GM12878 (cell line): ENCODE measurements around the gene E2F2. TPM values are rescaled to one million over a fixed set of nuclear protein-coding genes. Genes with fewer than 3 reads are reported as not detected.

Experiments
- ATF2 ChIP-seq: IDR thresholded peaks from 2 replicates; pipeline ENCODE4 v1.6.1; 2012; ENCODE audit warnings: low read length, inconsistent platforms
- ATF7 ChIP-seq: fragments of 450-650 bp; IDR thresholded peaks from 2 replicates; pipeline ENCODE4 v1.6.1; 2016; ENCODE audit warnings: low read depth, mild to moderate bottlenecking
- BACH1 ChIP-seq: fragments of 450-650 bp; IDR thresholded peaks from 2 replicates; pipeline ENCODE4 v1.6.1; 2017; ENCODE audit warnings: mild to moderate bottlenecking, borderline replicate concordance
- BCL3 ChIP-seq: IDR thresholded peaks from 2 replicates; pipeline ENCODE4 v1.6.1; 2011; ENCODE audit warnings: borderline replicate concordance, low read depth, mild to moderate bottlenecking, moderate library complexity, low read length; ENCODE audit not compliant: insufficient read depth, poor library complexity, severe bottlenecking
- BCLAF1 ChIP-seq: fragments of 450-650 bp; IDR thresholded peaks from 2 replicates; pipeline ENCODE4 v1.6.1; 2017; ENCODE audit warnings: antibody characterized with exemption, mild to moderate bottlenecking, moderate library complexity
- CREB1 ChIP-seq: IDR thresholded peaks from 2 replicates; pipeline ENCODE4 v1.6.1; 2012; ENCODE audit warnings: low read depth, mild to moderate bottlenecking, inconsistent platforms
- GATAD2B ChIP-seq: fragments of 450-650 bp; conservative IDR thresholded peaks from 2 replicates; pipeline ENCODE4 v1.6.1; 2017; ENCODE audit warnings: low read depth, mild to moderate bottlenecking, moderate library complexity
- MLLT1 ChIP-seq: fragments of 450-650 bp; IDR thresholded peaks from 2 replicates; pipeline ENCODE4 v1.6.1; 2016; ENCODE audit warnings: mild to moderate bottlenecking
- NFIC ChIP-seq: IDR thresholded peaks from 2 replicates; pipeline ENCODE4 v1.6.1; 2012; ENCODE audit warnings: low read depth, mild to moderate bottlenecking, inconsistent platforms, low read length, moderate library complexity
- PKNOX1 ChIP-seq: fragments of 450-650 bp; IDR thresholded peaks from 2 replicates; pipeline ENCODE4 v1.6.1; 2016; ENCODE audit warnings: mild to moderate bottlenecking
- RBBP5 ChIP-seq: fragments of 200-600 bp; sonication (generic); conservative IDR thresholded peaks from 2 replicates; pipeline ENCODE4 v1.6.1; 2016
- SMARCA5 ChIP-seq: fragments of 450-650 bp; IDR thresholded peaks from 2 replicates; pipeline ENCODE4 v1.6.1; 2017; ENCODE audit warnings: mild to moderate bottlenecking
- SREBF2 ChIP-seq: IDR thresholded peaks from 2 replicates; pipeline ENCODE4 v1.6.1; 2012; ENCODE audit warnings: mild to moderate bottlenecking, low read length
- STAT3 ChIP-seq: IDR thresholded peaks from 2 replicates; pipeline ENCODE4 v1.6.1; 2011; ENCODE audit warnings: low read depth, low read length, improper control_type of control experiment
- WRNIP1 ChIP-seq: IDR thresholded peaks from 2 replicates; pipeline ENCODE4 v1.6.1; 2011; ENCODE audit warnings: low read depth, low read length, improper control_type of control experiment, borderline replicate concordance
- ZNF207 ChIP-seq: fragments of 450-650 bp; IDR thresholded peaks from 2 replicates; pipeline ENCODE4 v1.6.1; 2014; ENCODE audit warnings: antibody characterized with exemption, mild to moderate bottlenecking, borderline replicate concordance
- ZNF687 ChIP-seq: fragments of 450-650 bp; IDR thresholded peaks from 2 replicates; pipeline ENCODE4 v1.6.1; 2017; ENCODE audit warnings: mild to moderate bottlenecking, moderate library complexity
- polyA plus RNA-seq, 11 experiments: library from polyadenylated mRNA; depleted of rRNA in 4 of 11; unstranded in 6 of 11; stranded (reverse) in 5 of 11; fragments of >200 nt; fragmentation: Nextera tagmentation in 4 of 11; fragmentation: Illumina TruSeq in 1 of 11; extraction: Ambion mirVana in 4 of 11; extraction: Trizol in 1 of 11; gene quantifications; 1 replicate in 1 of 11; 2 replicates in 10 of 11; pipeline versions ENCODE4 v1.2.1 to v1.2.3, GENCODE V29; 2011 to 2016; ENCODE audit warnings: inconsistent platforms in 2 of 11, missing spikeins in 2 of 11, low read depth in 1 of 11
- total RNA-seq, 4 experiments: library from RNA; depleted of rRNA in 3 of 4; stranded (reverse); fragments of >200 nt in 3 of 4; fragmentation: Illumina TruSeq in 1 of 4; extraction: Trizol in 1 of 4; gene quantifications; 2 replicates each; pipeline versions ENCODE4 v1.2.1 to v1.2.3, GENCODE V29; 2013 to 2021

E2F2 gene
- total and polyA plus RNA-seq, 10 of the 15 experiments (the other 5 are each of a cell fraction or from before 2014, with no cell fraction given): 3.8 to 27.2 (median 14.6) TPM

- TF ChIP-seq BCLAF1 (no peak), NFIC (peak; percentile 82; the same call in 1 of the 2 replicates), ZNF207 (no peak), ATF2 (peak; percentile 60; the same call in 1 of the 2 replicates), PKNOX1 (0 out of 2 replicates have a peak, but pooled peaks have one; percentile 29), BACH1 (no peak), RBBP5 (no peak), GATAD2B (no peak), STAT3 (no peak), WRNIP1 (no peak), CREB1 (no peak), SREBF2 (no peak), SMARCA5 (no peak), ZNF687 (no peak), MLLT1 (no peak), BCL3 (no peak), ATF7 (no peak)
Observed at GRCh38 chr1:23533246-23534023, 2.4 kb upstream of the E2F2 start (continued).
